IMR-90 (cell line): ENCODE measurements around the gene DKK3. TPM values are rescaled to one million over a fixed set of nuclear protein-coding genes. Genes with fewer than 3 reads are reported as not detected.

Experiments
- ATAC-seq: fragments of 200-7000 bp; cut with Tn5 transposase; 2 replicates; pipeline ENCODE4 v1.9.1; 2020; ENCODE audit warnings: low read depth, mild to moderate bottlenecking, moderate library complexity
- BruUV-seq: library from RNA; stranded (reverse); fragments of 400-500 nt; replicated peaks from 2 replicates; lab custom pipeline; 2021; lab: Mats Ljungman, UMichigan
- CTCF ChIA-PET: fragments of 300-600 bp; formaldehyde crosslinking; extraction: SDS; loops from one replicate; lab custom pipeline; 2021; ENCODE audit warnings: antibody characterized with exemption; lab: Yijun Ruan, JAX
- POLR2A ChIA-PET: fragments of 300-600 bp; sonication (Branson Sonifier 250); formaldehyde crosslinking; loops from one replicate; lab custom pipeline; 2022; ENCODE audit warnings: antibody characterized with exemption; ENCODE audit not compliant: unreplicated experiment; lab: Charles Lee
- DNase-seq: peaks from one replicate; pipeline ENCODE4 v3.0.0; 2013
- H2AFZ ChIP-seq: replicated peaks from 2 replicates; pipeline ENCODE3; 2013; ENCODE audit warnings: low read length, mild to moderate bottlenecking; ENCODE audit not compliant: poor library complexity
- H2AK5ac ChIP-seq: 2 replicates; pipeline ENCODE4 v1.6.1; 2013; ENCODE audit warnings: low read depth, low read length, inconsistent platforms
- H2AK9ac ChIP-seq: replicated peaks from 2 replicates; pipeline ENCODE3; 2013; ENCODE audit warnings: mild to moderate bottlenecking, low read depth, low read length, moderate library complexity; ENCODE audit not compliant: poor library complexity
- H2BK120ac ChIP-seq: 2 replicates; pipeline ENCODE4 v1.6.1; 2013; ENCODE audit warnings: low read depth, low read length, inconsistent platforms
- H2BK15ac ChIP-seq: 3 replicates; pipeline ENCODE4 v1.6.1; 2013; ENCODE audit warnings: low read depth, low read length, inconsistent platforms
- H2BK20ac ChIP-seq: 2 replicates; pipeline ENCODE4 v1.6.1; 2013; ENCODE audit warnings: low read depth, mild to moderate bottlenecking, inconsistent platforms, low read length, moderate library complexity
- H2BK5ac ChIP-seq: 2 replicates; pipeline ENCODE4 v1.6.1; 2013; ENCODE audit warnings: mild to moderate bottlenecking, low read depth, low read length, inconsistent platforms; ENCODE audit not compliant: poor library complexity, severe bottlenecking
- H3K14ac ChIP-seq: replicated peaks from 2 replicates; pipeline ENCODE4 v1.6.1; 2013; ENCODE audit warnings: low read depth, low read length, inconsistent platforms
- H3K18ac ChIP-seq: 2 replicates; pipeline ENCODE4 v1.6.1; 2013; ENCODE audit warnings: low read depth, low read length, control low read depth
- H3K23ac ChIP-seq: 2 replicates; pipeline ENCODE4 v1.6.1; 2013; ENCODE audit warnings: low read depth, low read length, inconsistent platforms
- H3K27ac ChIP-seq: 2 replicates; pipeline ENCODE4 v1.5.1; 2013; ENCODE audit warnings: mild to moderate bottlenecking, control low read depth, low read length; ENCODE audit not compliant: insufficient read depth
- H3K27me3 ChIP-seq: 2 replicates; pipeline ENCODE4 v1.6.1; 2013; ENCODE audit warnings: low read length; ENCODE audit not compliant: control insufficient read depth, insufficient read depth
- H3K36me3 ChIP-seq: 2 replicates; pipeline ENCODE4 v1.6.1; 2013; ENCODE audit warnings: low read length, mixed read lengths; ENCODE audit not compliant: control insufficient read depth, insufficient read depth
- H3K4ac ChIP-seq: 2 replicates; pipeline ENCODE4 v1.6.1; 2013; ENCODE audit warnings: low read depth, low read length, inconsistent platforms
- H3K4me1 ChIP-seq: 2 replicates; pipeline ENCODE4 v1.6.1; 2013; ENCODE audit warnings: low read length, mixed read lengths; ENCODE audit not compliant: control insufficient read depth, insufficient read depth
- H3K4me2 ChIP-seq: 2 replicates; pipeline ENCODE4 v1.6.1; 2013; ENCODE audit warnings: low read depth, mild to moderate bottlenecking, control low read depth, low read length, moderate library complexity
- H3K4me3 ChIP-seq: 2 replicates; pipeline ENCODE4 v1.5.1; 2013; ENCODE audit warnings: low read depth, mild to moderate bottlenecking, control low read depth, low read length, moderate library complexity; ENCODE audit not compliant: insufficient read depth
- H3K56ac ChIP-seq: 2 replicates; pipeline ENCODE4 v1.6.1; 2013; ENCODE audit warnings: low read length, inconsistent platforms; ENCODE audit not compliant: insufficient read depth; ENCODE audit errors: extremely low read depth
- H3K79me1 ChIP-seq, 2 experiments: 2 replicates each; pipeline ENCODE4 v1.6.1; 2013; ENCODE audit warnings: low read length in 2 of 2, inconsistent platforms in 1 of 2, low read depth in 1 of 2
- H3K9ac ChIP-seq: 2 replicates; pipeline ENCODE4 v1.6.1; 2013; ENCODE audit warnings: low read depth, low read length, control low read depth
- H3K9me1 ChIP-seq: 2 replicates; pipeline ENCODE4 v1.6.1; 2013; ENCODE audit warnings: low read length, inconsistent platforms; ENCODE audit not compliant: insufficient read depth
- H3K9me3 ChIP-seq: 2 replicates; pipeline ENCODE4 v1.6.1; 2013; ENCODE audit warnings: low read length; ENCODE audit not compliant: control insufficient read depth, insufficient read depth
- H4K20me1 ChIP-seq: 2 replicates; pipeline ENCODE4 v1.6.1; 2013; ENCODE audit warnings: low read length, inconsistent platforms; ENCODE audit not compliant: insufficient read depth
- H4K5ac ChIP-seq: 2 replicates; pipeline ENCODE4 v1.6.1; 2013; ENCODE audit warnings: mild to moderate bottlenecking, low read depth, low read length, control low read depth
- H4K8ac ChIP-seq, 2 experiments: 2 replicates each; pipeline ENCODE4 v1.6.1; 2013; ENCODE audit warnings: low read depth in 2 of 2, low read length in 2 of 2, control low read depth in 1 of 2, inconsistent platforms in 1 of 2
- H4K91ac ChIP-seq: 2 replicates; pipeline ENCODE4 v1.6.1; 2013; ENCODE audit warnings: low read depth, low read length, inconsistent platforms; ENCODE audit not compliant: insufficient read depth
- BHLHE40 ChIP-seq: fragments of 150-350 bp; IDR thresholded peaks from 2 replicates; pipeline ENCODE4 v1.6.1; 2016; ENCODE audit warnings: mild to moderate bottlenecking, low read depth, low read length
- MAFK ChIP-seq: IDR thresholded peaks from 2 replicates; pipeline ENCODE4 v1.6.1; 2012; ENCODE audit warnings: low read depth, low read length, improper control_type of control experiment
- MAZ ChIP-seq: IDR thresholded peaks from 2 replicates; pipeline ENCODE4 v1.6.1; 2012; ENCODE audit warnings: low read depth, mild to moderate bottlenecking, low read length, improper control_type of control experiment, moderate library complexity, borderline replicate concordance
- RFX5 ChIP-seq: IDR thresholded peaks from 2 replicates; pipeline ENCODE4 v1.8.0; 2012; ENCODE audit warnings: low read depth, mild to moderate bottlenecking, low read length, moderate library complexity
- WGBS, 2 experiments: methylation state at CpG; one replicate each; pipeline versions ENCODE4 v1.1.5 to v1.1.7; 2013; ENCODE audit warnings: missing lambda C conversion rate in 2 of 2; ENCODE audit not compliant: insufficient read length in 1 of 2; ENCODE audit errors: extremely low coverage in 2 of 2; 5-methylcytosine and 5-hydroxymethylcytosine counted together
- dilution Hi-C: fragments of 300-500 bp; cut with HindIII; formaldehyde crosslinking; loops from one replicate; pipeline ENCODE4 v1.14.3; 2018; ENCODE audit warnings: low sequenced_read_pairs; ENCODE audit not compliant: unreplicated experiment
- in situ Hi-C: fragments of 300-500 bp; cut with MboI; formaldehyde crosslinking; loops from 3 replicates; pipeline ENCODE4 v1.14.3; 2019; ENCODE audit warnings: low sequenced_read_pairs, inconsistent platforms, mixed read lengths
- intact Hi-C: fragments of 100-400 bp; cut with micrococcal nuclease; formaldehyde crosslinking; loops from 2 replicates; pipeline ENCODE4 v1.10.0; 2022
- polyA plus RNA-seq, 3 experiments: library from polyadenylated mRNA; depleted of rRNA; stranded (reverse); fragments of >200 nt; gene quantifications; 2 replicates each; pipeline ENCODE4 v1.2.3, GENCODE V29; 2012; ENCODE audit warnings: low replicate concordance in 1 of 3
- total RNA-seq: library from RNA; depleted of rRNA; stranded (reverse); fragments of >200 nt; gene quantifications from 2 replicates; pipeline ENCODE4 v1.2.3, GENCODE V29; 2012

Gene DKK3
- total and polyA plus RNA-seq, 2 of the 4 experiments (the other 2 are of a cell fraction) = 453 to 964 TPM

DNA sequence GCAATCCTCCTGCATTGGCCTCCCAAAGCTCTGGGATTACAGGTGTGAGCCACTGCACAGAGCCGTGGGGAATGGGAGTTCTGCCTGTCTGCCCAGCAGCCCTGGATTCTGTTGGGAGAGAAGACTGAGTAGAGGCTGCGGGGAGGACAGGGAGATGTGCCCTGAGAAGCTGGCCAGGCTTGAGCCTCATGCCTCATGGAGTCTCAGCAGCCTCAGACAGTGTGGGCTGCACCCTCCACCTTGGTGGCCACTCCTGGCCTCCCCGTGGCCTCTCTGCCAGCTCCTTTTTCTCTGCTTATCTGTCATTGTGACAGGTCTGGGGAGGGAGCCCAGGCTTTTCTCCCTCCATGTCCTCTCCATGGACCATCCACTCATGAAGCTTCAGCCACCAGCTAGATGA is 43.2 kb downstream of the DKK3 start:
- Histone ChIP-seq H3K9me3 (no peaks in the 10 kb centered on the region), H2AK9ac (no peak overlapping the region), H3K4me3 (no peak overlapping the region), H2BK120ac (no peak overlapping the region), H3K56ac (no peak overlapping the region), H3K18ac (no peak overlapping the region), H4K20me1 (0 out of 2 replicates have a peak, but pooled peaks cover 6% of the 10 kb centered on the region), H2AK5ac (no peak overlapping the region), H3K4me2 (no peak overlapping the region), H3K27me3 (no peaks in the 10 kb centered on the region), H3K9ac (no peak overlapping the region), H3K23ac (no peak overlapping the region), H3K36me3 (peaks cover 59% of the 10 kb centered on the region), H2BK5ac (no peak overlapping the region), H3K4ac (no peak overlapping the region; the same call in 1 of the 2 replicates), H3K79me1 (peaks cover 20 to 59% of the 10 kb centered on the region in 2 experiments; a peak in 3 of 4 replicates), H3K4me1 (no peaks in the 10 kb centered on the region), H2AFZ (no peak overlapping the region), H3K14ac (no peak overlapping the region), H3K27ac (no peak overlapping the region), H4K8ac (no peak overlapping the region), H4K91ac (no peak overlapping the region), H4K5ac (no peak overlapping the region), H2BK20ac (no peak overlapping the region), H3K9me1 (peaks cover 11% of the 10 kb centered on the region; the same call in 1 of the 2 replicates), H2BK15ac (no peak overlapping the region)
- in situ Hi-C loops = no loop called here
- CTCF ChIA-PET = no interaction called here
- TF ChIP-seq BHLHE40 = no peak
- TF ChIP-seq MAFK = no peak
- TF ChIP-seq RFX5 = no peak
- TF ChIP-seq MAZ = no peak
- POLR2A ChIA-PET = no interaction called here
- intact Hi-C loops = no loop called here
- no TSS peak for BruUV-seq
- DNase-seq = no peak
- dilution Hi-C loops = no loop called here
- no CpG with 5 or more reads among the region's 3 CpGs for WGBS, 2 experiments
- no peak for ATAC-seq
